Measurements from ENCODE around the gene ARSG.

DNA sequence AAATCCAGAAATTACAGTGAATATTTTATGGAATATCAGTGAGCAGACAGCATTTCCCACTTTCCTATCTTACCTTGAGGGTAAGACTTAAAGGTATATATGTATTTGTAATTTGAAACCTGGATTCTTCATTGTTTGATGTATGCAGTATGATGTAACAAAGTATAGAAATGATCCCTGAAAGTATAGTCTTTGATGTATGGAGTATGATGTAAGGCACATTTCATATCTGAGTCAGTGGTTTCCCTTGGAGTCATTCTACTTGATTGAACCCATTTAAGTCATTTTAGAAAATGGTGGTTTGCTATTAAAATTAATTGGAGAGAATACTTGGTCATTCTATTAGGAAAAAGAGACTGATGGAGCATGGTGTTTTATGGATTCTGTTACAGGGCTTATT, 33.4 kb upstream of the ARSG start:
- TF ChIP-seq, protein P1, sequence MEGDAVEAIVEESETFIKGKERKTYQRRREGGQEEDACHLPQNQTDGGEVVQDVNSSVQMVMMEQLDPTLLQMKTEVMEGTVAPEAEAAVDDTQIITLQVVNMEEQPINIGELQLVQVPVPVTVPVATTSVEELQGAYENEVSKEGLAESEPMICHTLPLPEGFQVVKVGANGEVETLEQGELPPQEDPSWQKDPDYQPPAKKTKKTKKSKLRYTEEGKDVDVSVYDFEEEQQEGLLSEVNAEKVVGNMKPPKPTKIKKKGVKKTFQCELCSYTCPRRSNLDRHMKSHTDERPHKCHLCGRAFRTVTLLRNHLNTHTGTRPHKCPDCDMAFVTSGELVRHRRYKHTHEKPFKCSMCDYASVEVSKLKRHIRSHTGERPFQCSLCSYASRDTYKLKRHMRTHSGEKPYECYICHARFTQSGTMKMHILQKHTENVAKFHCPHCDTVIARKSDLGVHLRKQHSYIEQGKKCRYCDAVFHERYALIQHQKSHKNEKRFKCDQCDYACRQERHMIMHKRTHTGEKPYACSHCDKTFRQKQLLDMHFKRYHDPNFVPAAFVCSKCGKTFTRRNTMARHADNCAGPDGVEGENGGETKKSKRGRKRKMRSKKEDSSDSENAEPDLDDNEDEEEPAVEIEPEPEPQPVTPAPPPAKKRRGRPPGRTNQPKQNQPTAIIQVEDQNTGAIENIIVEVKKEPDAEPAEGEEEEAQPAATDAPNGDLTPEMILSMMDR (IDR thresholded peaks at IDR 0.05), result no peak
- no peak for TF ChIP-seq POLR2A (IDR thresholded peaks at IDR 0.05)
